GM12878 (cell line): ENCODE measurements around the gene ZDHHC18. TPM values are rescaled to one million over a fixed set of nuclear protein-coding genes. Genes with fewer than 3 reads are reported as not detected.

Experiments
- ATAC-seq: fragments of 200-7000 bp; cut with Tn5 transposase; 3 replicates; pipeline ENCODE4 v1.9.1; 2020; ENCODE audit warnings: mild to moderate bottlenecking, moderate library complexity
- BruUV-seq: library from RNA; stranded (reverse); fragments of 400-500 nt; replicated peaks from 2 replicates; lab custom pipeline; 2021; lab: Mats Ljungman, UMichigan
- CTCF ChIA-PET: fragments of 300-600 bp; sonication (Branson Sonifier 250); formaldehyde crosslinking; extraction: SDS; loops from one replicate; lab custom pipeline; 2021; ENCODE audit warnings: inconsistent platforms; lab: Yijun Ruan, JAX
- POLR2A ChIA-PET: fragments of 350-600 bp; formaldehyde crosslinking; extraction: SDS; loops from one replicate; lab custom pipeline; 2021; ENCODE audit warnings: inconsistent platforms; lab: Charles Lee
- RAD21 ChIA-PET: fragments of 300-600 bp; sonication (Branson Sonifier 250); formaldehyde crosslinking; loops from one replicate; lab custom pipeline; 2023; ENCODE audit warnings: antibody characterized with exemption; ENCODE audit not compliant: unreplicated experiment; lab: Charles Lee
- SMC1A ChIA-PET: fragments of 300-600 bp; sonication (Branson Sonifier 250); formaldehyde crosslinking; loops from one replicate; lab custom pipeline; 2023; ENCODE audit not compliant: unreplicated experiment, uncharacterized antibody; lab: Charles Lee
- DNase-seq: peaks from one replicate; pipeline ENCODE4 v3.0.0-alpha.2; 2011; ENCODE audit warnings: low read depth, low spot score
- FAIRE-seq: peaks from 3 replicates; lab custom pipeline; 2011; peaks lifted over from hg19 to GRCh38; lab: Jason Lieb, UNC
- H2AFZ ChIP-seq: 2 replicates; pipeline ENCODE4 v1.6.0; 2011; ENCODE audit warnings: low read depth, low read length, control low read depth; ENCODE audit not compliant: control insufficient read depth
- H3K27ac ChIP-seq: 2 replicates; pipeline ENCODE4 v1.5.1; 2011; ENCODE audit warnings: control low read depth; ENCODE audit not compliant: control insufficient read depth, insufficient read depth
- H3K27me3 ChIP-seq, 2 experiments: replicated peaks in 1 of 2; 2 replicates each; pipeline versions ENCODE4 v1.6.0 to v1.6.1; 2011; ENCODE audit warnings: low read length in 1 of 2; ENCODE audit not compliant: control insufficient read depth in 2 of 2, insufficient read depth in 2 of 2
- H3K36me3 ChIP-seq, 2 experiments: 2 replicates each; pipeline ENCODE4 v1.5.1; 2011; ENCODE audit warnings: low read length in 1 of 2; ENCODE audit not compliant: control insufficient read depth in 2 of 2, insufficient read depth in 2 of 2
- H3K4me1 ChIP-seq: 2 replicates; pipeline ENCODE4 v1.6.1; 2011; ENCODE audit warnings: mild to moderate bottlenecking, low read length, moderate library complexity, mixed read lengths; ENCODE audit not compliant: control insufficient read depth, insufficient read depth
- H3K4me2 ChIP-seq: 2 replicates; pipeline ENCODE4 v1.6.0; 2011; ENCODE audit warnings: control low read depth; ENCODE audit not compliant: control insufficient read depth, insufficient read depth
- H3K4me3 ChIP-seq: fragments of 200-600 bp; sonication (generic); 2 replicates; pipeline ENCODE4 v1.5.1; 2016
- H3K79me2 ChIP-seq: 2 replicates; pipeline ENCODE4 v1.6.0; 2011; ENCODE audit warnings: low read length; ENCODE audit not compliant: control insufficient read depth, insufficient read depth
- H3K9ac ChIP-seq: 2 replicates; pipeline ENCODE4 v1.8.0; 2011; ENCODE audit warnings: low read length, control low read depth, mixed read lengths; ENCODE audit not compliant: control insufficient read depth, insufficient read depth
- H3K9me3 ChIP-seq: replicated peaks from 3 replicates; pipeline ENCODE4 v1.5.1; 2011; ENCODE audit warnings: mild to moderate bottlenecking, low read length; ENCODE audit not compliant: control insufficient read depth, insufficient read depth
- H4K20me1 ChIP-seq: 2 replicates; pipeline ENCODE4 v1.6.0; 2011; ENCODE audit not compliant: control insufficient read depth, insufficient read depth
- CHD4 ChIP-seq: fragments of 200-600 bp; sonication (generic); IDR thresholded peaks from 2 replicates; pipeline ENCODE4 v1.6.1; 2016; ENCODE audit warnings: mild to moderate bottlenecking
- CREB1 ChIP-seq: IDR thresholded peaks from 2 replicates; pipeline ENCODE4 v1.6.1; 2012; ENCODE audit warnings: low read depth, mild to moderate bottlenecking, inconsistent platforms
- RAD21 ChIP-seq: IDR thresholded peaks from 2 replicates; pipeline ENCODE4 v1.6.1; 2011; ENCODE audit warnings: mild to moderate bottlenecking, low read depth, low read length, moderate library complexity; ENCODE audit not compliant: insufficient read depth
- TAF1 ChIP-seq: IDR thresholded peaks from 2 replicates; pipeline ENCODE4 v1.6.1; 2011; ENCODE audit warnings: mild to moderate bottlenecking, low read depth, low read length, borderline replicate concordance
- WGBS: methylation state at CpG from one replicate; pipeline ENCODE4 v1.1.6; 2016; ENCODE audit warnings: low lambda C conversion rate; ENCODE audit not compliant: insufficient replicate concordance, insufficient coverage; ENCODE audit errors: missing lambda C conversion rate; 5-methylcytosine and 5-hydroxymethylcytosine counted together
- in situ Hi-C: fragments of 300-500 bp; cut with MboI; formaldehyde crosslinking; loops from 9 replicates; pipeline ENCODE4 v1.14.3; 2018; ENCODE audit warnings: mixed read lengths
- intact Hi-C: fragments of 100-400 bp; cut with micrococcal nuclease; formaldehyde crosslinking; loops from one replicate; pipeline ENCODE4 v1.14.2; 2022; ENCODE audit not compliant: unreplicated experiment
- polyA plus RNA-seq, 11 experiments: library from polyadenylated mRNA; depleted of rRNA in 4 of 11; unstranded in 6 of 11; stranded (reverse) in 5 of 11; fragments of >200 nt; fragmentation: Nextera tagmentation in 4 of 11; fragmentation: Illumina TruSeq in 1 of 11; extraction: Ambion mirVana in 4 of 11; extraction: Trizol in 1 of 11; gene quantifications; 1 replicate in 1 of 11; 2 replicates in 10 of 11; pipeline versions ENCODE4 v1.2.1 to v1.2.3, GENCODE V29; 2011 to 2016; ENCODE audit warnings: inconsistent platforms in 2 of 11, missing spikeins in 2 of 11, low read depth in 1 of 11
- total RNA-seq, 4 experiments: library from RNA; depleted of rRNA in 3 of 4; stranded (reverse); fragments of >200 nt in 3 of 4; fragmentation: Illumina TruSeq in 1 of 4; extraction: Trizol in 1 of 4; gene quantifications; 2 replicates each; pipeline versions ENCODE4 v1.2.1 to v1.2.3, GENCODE V29; 2013 to 2021

The ZDHHC18 gene
- total and polyA plus RNA-seq, 10 of the 15 experiments (the other 5 are each of a cell fraction or from before 2014, with no cell fraction given): 0.40 to 81.2 (median 21.3) TPM

DNA sequence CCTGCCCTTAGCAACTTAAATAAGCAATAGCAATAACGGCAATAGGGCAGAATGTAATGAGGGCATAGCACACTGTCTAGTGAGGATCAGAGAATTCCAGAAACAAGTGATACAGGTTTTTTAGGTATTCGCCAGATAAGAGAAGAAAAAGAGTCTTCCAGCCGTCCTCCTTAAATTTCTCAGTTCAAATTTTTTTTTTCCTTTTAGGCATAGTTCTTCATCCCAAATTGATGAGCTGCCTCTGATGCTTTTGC, 36.9 kb upstream of the ZDHHC18 start:
- no peaks in the 10 kb centered on the region for H3K27me3 ChIP-seq
- ChIA-PET RAD21 (interaction anchor here (0.9 to 6.4 kb wide), 31 partner anchors 11 to 289 kb away, joined by 3 to 262 read pairs (median 12); partner anchors contain the start of genes GPN2 and ZDHHC18), SMC1A (interaction anchor here (0.9 to 9.3 kb wide), 27 partner anchors 10 to 251 kb away, joined by 3 to 268 read pairs (median 11); no protein-coding TSS in a partner anchor), POLR2A (interaction anchor here (0.6 to 5.1 kb wide), 19 partner anchors 10 to 289 kb away, joined by 3 to 69 read pairs (median 8); partner anchors contain the start of gene ARID1A), CTCF (interaction anchor here (0.7 to 7.6 kb wide), 46 partner anchors 11 to 500 kb away, joined by 3 to 450 read pairs (median 8); no protein-coding TSS in a partner anchor)
- H3K36me3 ChIP-seq: peaks cover 0 to 2% of the 10 kb centered on the region in 2 experiments; a peak in 3 of 4 replicates
- intact Hi-C loops (loop anchor here (1.0 to 5.0 kb wide), 4 partner anchors 112 to 287 kb away; no protein-coding TSS in a partner anchor), in situ Hi-C loops (loop anchor here (5.0 kb wide), 1 partner anchor 182 kb away; no protein-coding TSS in a partner anchor)
- H3K9me3 ChIP-seq: no peaks in the 10 kb centered on the region
- peaks cover 23% of the 10 kb centered on the region for H3K79me2 ChIP-seq
- no peak for FAIRE-seq
- 67% methylated on average over 3 of the region's 3 CpGs for WGBS
- no peak for DNase-seq
- no peak for TF ChIP-seq CREB1
- 0 out of 2 replicates have a peak, but pooled peaks have one; percentile 6 for TF ChIP-seq RAD21
- H3K4me3 ChIP-seq: no peak overlapping the region
- H3K27ac ChIP-seq: peak overlapping the region; percentile 99; the same call in 1 of the 2 replicates
- peaks cover 39% of the 10 kb centered on the region for H3K4me1 ChIP-seq
- ATAC-seq: no peak
- H3K9ac ChIP-seq: no peak overlapping the region
- BruUV-seq: no TSS peak
- no peaks in the 10 kb centered on the region for H4K20me1 ChIP-seq
- no peak overlapping the region for H2AFZ ChIP-seq
- H3K4me2 ChIP-seq: peak overlapping the region; percentile 78

GRCh38 chr1:26789931-26790330, 36.6 kb upstream of the ZDHHC18 start:
- no peak for FAIRE-seq
- POLR2A ChIA-PET: interaction anchor here (0.5 to 5.1 kb wide), 22 partner anchors 10 to 289 kb away, joined by 3 to 69 read pairs (median 6); partner anchors contain the start of gene ARID1A

More at GRCh38 chr1:26789931-26790330, 36.6 kb upstream of the ZDHHC18 start:
- peak overlapping the region; percentile 99 for H3K27ac ChIP-seq
- TF ChIP-seq CHD4 (no peak), TAF1 (0 out of 2 replicates have a peak, but pooled peaks have one; percentile 13)
- TF ChIP-seq, all 136 proteins: peak for 1
- ATAC-seq (no peak), DNase-seq (no peak)
- ChIA-PET SMC1A (interaction anchor here (0.9 to 9.3 kb wide), 25 partner anchors 10 to 252 kb away, joined by 3 to 268 read pairs (median 14); no protein-coding TSS in a partner anchor), CTCF (interaction anchor here (0.7 to 7.6 kb wide), 42 partner anchors 11 to 290 kb away, joined by 3 to 450 read pairs (median 10); no protein-coding TSS in a partner anchor), RAD21 (interaction anchor here (1.0 to 6.4 kb wide), 30 partner anchors 11 to 289 kb away, joined by 3 to 262 read pairs (median 12); partner anchors contain the start of genes GPN2 and ZDHHC18)
- Histone ChIP-seq H2AFZ (no peak overlapping the region), H3K4me2 (peak overlapping the region; percentile 78), H3K4me1 (peaks cover 38% of the 10 kb centered on the region), H3K36me3 (peaks cover 1 to 2% of the 10 kb centered on the region in 2 experiments; a peak in 3 of 4 replicates), H3K9me3 (no peaks in the 10 kb centered on the region), H3K27me3 (no peaks in the 10 kb centered on the region), H4K20me1 (no peaks in the 10 kb centered on the region), H3K9ac (no peak overlapping the region), H3K4me3 (0 out of 2 replicates have a peak overlapping the region, but pooled peaks have one; percentile 13), H3K79me2 (peaks cover 23% of the 10 kb centered on the region)
- intact Hi-C loops (loop anchor here (1.0 to 5.0 kb wide), 5 partner anchors 87 to 288 kb away; no protein-coding TSS in a partner anchor), in situ Hi-C loops (loop anchor here (5.0 kb wide), 1 partner anchor 183 kb away; no protein-coding TSS in a partner anchor)
- WGBS: 63% methylated on average over 4 of the region's 4 CpGs
- BruUV-seq: no TSS peak
